Measurements from ENCODE around the gene TOX4.

TOX4 gene

DNA sequence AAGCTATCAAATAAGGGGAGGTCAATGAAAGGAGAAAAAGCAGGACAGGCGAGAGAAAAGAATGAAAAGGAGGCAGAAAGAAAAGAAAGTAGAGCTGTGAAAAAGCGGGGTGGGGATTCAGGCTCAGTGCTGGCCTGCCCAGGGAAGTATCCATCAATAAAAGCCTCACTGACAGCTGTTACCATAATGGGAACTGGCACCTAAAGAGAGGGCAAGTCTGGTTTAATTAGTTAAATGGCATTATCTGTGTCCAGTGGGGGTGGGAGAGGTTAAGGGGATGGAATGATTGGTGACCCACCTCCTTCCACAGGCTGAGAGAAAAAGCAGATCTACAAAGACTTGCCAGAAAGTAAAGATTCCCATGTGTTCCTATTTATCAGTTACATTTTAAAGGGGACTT lies 41.7 kb downstream of the TOX4 start:
- Histone ChIP-seq H3K79me2 (ENCODE audit: insufficient read depth, low read length) (no peaks in the 10 kb centered on the region), H3F3A (ENCODE audit: low read depth) (no peaks in the 10 kb centered on the region; the same call in 1 of the 2 replicates), H3K4me3 (ENCODE audit: low read length, poor library complexity, severe bottlenecking) (no peak overlapping the region), H3K36me3 (ENCODE audit: insufficient read depth, low read length) (no peaks in the 10 kb centered on the region), H3K9me3 (ENCODE audit: insufficient read depth, low read depth, low read length) (no peaks in the 10 kb centered on the region), H3K9ac (ENCODE audit: low read depth, low read length, poor library complexity, severe bottlenecking) (no peak overlapping the region), H3K4me1 (ENCODE audit: insufficient read depth, low read length, poor library complexity, severe bottlenecking) (no peaks in the 10 kb centered on the region), H4K20me1 (ENCODE audit: insufficient read depth, low read length, poor library complexity, severe bottlenecking) (no peaks in the 10 kb centered on the region), H3K9me2 (replicated peaks; ENCODE audit: low read depth, low read length) (no peaks in the 10 kb centered on the region), H3K27me3 (ENCODE audit: insufficient read depth, low read length, poor library complexity, severe bottlenecking) (peaks cover 41% of the 10 kb centered on the region), H2AFZ (ENCODE audit: low read length) (no peak overlapping the region), H3K4me2 (ENCODE audit: low read depth, low read length, poor library complexity, severe bottlenecking) (no peak overlapping the region)
- TF ChIP-seq, protein P1, sequence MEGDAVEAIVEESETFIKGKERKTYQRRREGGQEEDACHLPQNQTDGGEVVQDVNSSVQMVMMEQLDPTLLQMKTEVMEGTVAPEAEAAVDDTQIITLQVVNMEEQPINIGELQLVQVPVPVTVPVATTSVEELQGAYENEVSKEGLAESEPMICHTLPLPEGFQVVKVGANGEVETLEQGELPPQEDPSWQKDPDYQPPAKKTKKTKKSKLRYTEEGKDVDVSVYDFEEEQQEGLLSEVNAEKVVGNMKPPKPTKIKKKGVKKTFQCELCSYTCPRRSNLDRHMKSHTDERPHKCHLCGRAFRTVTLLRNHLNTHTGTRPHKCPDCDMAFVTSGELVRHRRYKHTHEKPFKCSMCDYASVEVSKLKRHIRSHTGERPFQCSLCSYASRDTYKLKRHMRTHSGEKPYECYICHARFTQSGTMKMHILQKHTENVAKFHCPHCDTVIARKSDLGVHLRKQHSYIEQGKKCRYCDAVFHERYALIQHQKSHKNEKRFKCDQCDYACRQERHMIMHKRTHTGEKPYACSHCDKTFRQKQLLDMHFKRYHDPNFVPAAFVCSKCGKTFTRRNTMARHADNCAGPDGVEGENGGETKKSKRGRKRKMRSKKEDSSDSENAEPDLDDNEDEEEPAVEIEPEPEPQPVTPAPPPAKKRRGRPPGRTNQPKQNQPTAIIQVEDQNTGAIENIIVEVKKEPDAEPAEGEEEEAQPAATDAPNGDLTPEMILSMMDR (conservative IDR thresholded peaks at IDR 0.05; ENCODE audit: low read length) = no peak
- no peak for TF ChIP-seq EZH2phosphoT487 (IDR thresholded peaks at IDR 0.05; ENCODE audit: borderline replicate concordance)

DNA sequence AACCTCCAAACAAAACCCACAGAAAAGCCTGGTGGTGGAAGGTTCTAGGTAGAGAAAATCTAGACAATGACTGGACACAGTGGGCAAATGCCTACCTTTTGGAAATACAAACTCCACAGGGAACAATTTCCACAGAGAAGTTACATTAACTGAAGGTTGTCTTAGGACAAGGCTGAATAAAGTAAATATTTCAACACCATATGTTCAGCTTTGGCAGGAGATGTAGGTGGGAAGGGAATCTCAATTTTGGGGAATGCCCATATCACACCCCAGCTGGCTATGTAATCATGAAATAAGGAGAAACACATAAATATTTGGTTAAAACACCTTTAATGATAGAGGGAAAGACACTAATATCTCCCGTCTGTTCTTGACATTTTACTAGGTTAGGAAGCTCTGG lies 43.8 kb downstream of the TOX4 start:
- Histone ChIP-seq H3K4me3 (ENCODE audit: low read length, poor library complexity, severe bottlenecking) (no peak overlapping the region), H3K4me1 (ENCODE audit: insufficient read depth, low read length, poor library complexity, severe bottlenecking) (no peaks in the 10 kb centered on the region)

DNA sequence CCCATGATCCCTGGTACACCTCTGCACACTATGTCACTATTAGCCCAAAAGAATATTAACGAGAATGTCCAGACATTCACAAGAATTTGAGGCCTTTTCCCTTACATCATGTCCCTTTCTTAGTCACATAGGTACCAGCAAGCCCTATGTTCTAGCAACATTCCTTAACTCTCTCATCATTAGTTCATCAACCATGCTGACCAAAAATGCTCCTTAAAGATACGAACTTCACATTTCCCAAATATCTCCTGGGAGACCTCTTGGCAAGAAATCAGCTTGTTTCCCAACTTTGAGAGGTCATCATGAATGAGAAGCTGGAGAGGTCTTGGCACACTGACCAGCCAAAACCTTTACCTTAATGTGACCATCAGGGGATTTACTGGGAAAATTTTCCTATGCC lies 44.5 kb downstream of the TOX4 start:
- TF ChIP-seq EZH2phosphoT487 (IDR thresholded peaks at IDR 0.05; ENCODE audit: borderline replicate concordance) = no peak
- TF ChIP-seq, protein P1 (conservative IDR thresholded peaks at IDR 0.05; ENCODE audit: low read length) = no peak
- Histone ChIP-seq H3K79me2 (ENCODE audit: insufficient read depth, low read length) (no peaks in the 10 kb centered on the region), H3F3A (ENCODE audit: low read depth) (no peaks in the 10 kb centered on the region), H3K9me3 (ENCODE audit: insufficient read depth, low read depth, low read length) (no peaks in the 10 kb centered on the region), H3K36me3 (ENCODE audit: insufficient read depth, low read length) (no peaks in the 10 kb centered on the region), H3K27me3 (ENCODE audit: insufficient read depth, low read length, poor library complexity, severe bottlenecking) (peaks cover 15% of the 10 kb centered on the region), H2AFZ (ENCODE audit: low read length) (no peak overlapping the region), H3K9me2 (replicated peaks; ENCODE audit: low read depth, low read length) (no peaks in the 10 kb centered on the region), H3K4me1 (ENCODE audit: insufficient read depth, low read length, poor library complexity, severe bottlenecking) (peaks cover 3% of the 10 kb centered on the region), H3K4me3 (ENCODE audit: low read length, poor library complexity, severe bottlenecking) (no peak overlapping the region), H4K20me1 (ENCODE audit: insufficient read depth, low read length, poor library complexity, severe bottlenecking) (no peaks in the 10 kb centered on the region), H3K4me2 (ENCODE audit: low read depth, low read length, poor library complexity, severe bottlenecking) (no peak overlapping the region), H3K9ac (ENCODE audit: low read depth, low read length, poor library complexity, severe bottlenecking) (no peak overlapping the region)

More for the DNA sequence above, 43.8 kb downstream of the TOX4 start:
- H3F3A ChIP-seq (ENCODE audit: low read depth) = no peaks in the 10 kb centered on the region
- no peak overlapping the region for H2AFZ ChIP-seq (ENCODE audit: low read length)
- H3K79me2 ChIP-seq (ENCODE audit: insufficient read depth, low read length) = no peaks in the 10 kb centered on the region
- H3K9ac ChIP-seq (ENCODE audit: low read depth, low read length, poor library complexity, severe bottlenecking) = no peak overlapping the region
- no peaks in the 10 kb centered on the region for H3K36me3 ChIP-seq (ENCODE audit: insufficient read depth, low read length)
- TF ChIP-seq, protein P1 (conservative IDR thresholded peaks at IDR 0.05; ENCODE audit: low read length) = no peak
- no peak for TF ChIP-seq EZH2phosphoT487 (IDR thresholded peaks at IDR 0.05; ENCODE audit: borderline replicate concordance)
- no peaks in the 10 kb centered on the region for H3K9me3 ChIP-seq (ENCODE audit: insufficient read depth, low read depth, low read length)
- H3K9me2 ChIP-seq (replicated peaks; ENCODE audit: low read depth, low read length) = no peaks in the 10 kb centered on the region
- no peaks in the 10 kb centered on the region for H4K20me1 ChIP-seq (ENCODE audit: insufficient read depth, low read length, poor library complexity, severe bottlenecking)
- H3K27me3 ChIP-seq (ENCODE audit: insufficient read depth, low read length, poor library complexity, severe bottlenecking) = peaks cover 23% of the 10 kb centered on the region
- no peak overlapping the region for H3K4me2 ChIP-seq (ENCODE audit: low read depth, low read length, poor library complexity, severe bottlenecking)

Data from Loucy (cell line).